OCI-LY1 (cell line): ENCODE results near the gene FSTL5.

Experiments used
- CTCF ChIP-seq: fragments of 200-600 bp; sonication (generic), shearing (Covaris generic); IDR thresholded peaks from 2 replicates; pipeline ENCODE4 v1.5.1; 2017; ENCODE audit warnings: mild to moderate bottlenecking, antibody characterized with exemption, low read length, moderate library complexity, mixed read lengths
- EZH2 ChIP-seq: fragments of 200-600 bp; sonication (generic), shearing (Covaris generic); IDR thresholded peaks from 2 replicates; pipeline ENCODE4 v1.8.0; 2017; ENCODE audit warnings: borderline replicate concordance, mixed run types, mild to moderate bottlenecking, antibody characterized with exemption, low read length, moderate library complexity, mixed read lengths

- TF ChIP-seq EZH2 (no peak), CTCF (no peak)
Observed at GRCh38 chr4:161457906-161458305, 705.9 kb downstream of the FSTL5 start.
